Psoas muscle (tissue), 8 donors: ENCODE data around the gene SLC16A12. TPM values are rescaled to one million over a fixed set of nuclear protein-coding genes. Genes with fewer than 3 reads are reported as not detected.

Experiments
- ATAC-seq, 4 donors: fragments of 200-7000 bp; cut with Tn5 transposase; one replicate each; pipeline ENCODE4 v1.9.1; 2020; ENCODE audit warnings: moderate library complexity in 3 of 4, mild to moderate bottlenecking in 2 of 4
- DNase-seq, 2 donors: peaks; one replicate each; pipeline ENCODE4 v3.0.0-alpha.2; 2020
- H3K27ac ChIP-seq: fragments of 200-600 bp; one replicate; pipeline ENCODE4 v1.8.0; 2022
- H3K27me3 ChIP-seq, 3 donors: fragments of 200-600 bp in 1 of 3; one replicate each; pipeline versions ENCODE4 v1.6.1 to v1.8.0; 2013 to 2022; ENCODE audit warnings: low read length in 2 of 3, mild to moderate bottlenecking in 2 of 3, moderate library complexity in 1 of 3; ENCODE audit not compliant: insufficient read depth in 3 of 3
- H3K36me3 ChIP-seq, 2 donors: fragments of 200-600 bp in 1 of 2; one replicate each; pipeline versions ENCODE4 v1.6.1 to v1.8.0; 2013 to 2022; ENCODE audit warnings: low read depth in 1 of 2, mild to moderate bottlenecking in 1 of 2, moderate library complexity in 1 of 2; ENCODE audit not compliant: insufficient read depth in 1 of 2
- H3K4me1 ChIP-seq: fragments of 200-600 bp; one replicate; pipeline ENCODE4 v1.8.0; 2022
- H3K4me3 ChIP-seq: fragments of 200-600 bp; one replicate; pipeline ENCODE4 v1.8.0; 2022; ENCODE audit warnings: mild to moderate bottlenecking
- H3K9me3 ChIP-seq: fragments of 200-600 bp; one replicate; pipeline ENCODE4 v1.8.0; 2022
- WGBS, 3 donors: extraction: QIAGEN DNeasy Blood & Tissue Kit; methylation state at CpG; one replicate each; pipeline versions ENCODE4 v1.1.6 to v1.1.7; 2013; 5-methylcytosine and 5-hydroxymethylcytosine counted together
- intact Hi-C, 2 donors: fragments of 100-400 bp; cut with DNase I; formaldehyde crosslinking; loops; one replicate each; pipeline versions ENCODE4 v1.11.0 to v1.14.2; 2022
- polyA plus RNA-seq, 3 donors: library from polyadenylated mRNA; stranded (reverse); fragments of 200-250 nt; gene quantifications; one replicate each; pipeline ENCODE4 v1.2.3, GENCODE V29; 2013
- total RNA-seq, 4 donors: library from RNA; stranded (reverse); fragmentation: NEBNext Ultra II Directional in 2 of 4; extraction: Animal tissue kit (Norgen Biotek cat#: 25700) in 2 of 4; gene quantifications; one replicate each; pipeline versions ENCODE4 v1.2.1 to v1.2.4, GENCODE V29; 2021 to 2023
- TF ChIP-seq, protein P1 (sequence below): fragments of 200-600 bp; IDR thresholded peaks from one replicate; pipeline ENCODE4 v1.8.0; 2022; ENCODE audit warnings: antibody characterized with exemption
- donor health status: healthy with polysubstance abuse.
- donor health status: DM: no; HTN: no; CAD: no; lungs with moderate emphysema.
- donor health status: Bipolar disorder and iron deficiency.
- donor health status: healthy.
- donor health status: DM: yes; HTN: yes; CAD: no.
- donor health status: DM: no; HTN: no; CAD: no.
- donor health status: DM: no; HTN: no; CAD: no.
- donor health status: DM: yes; HTN: yes; CAD: no.

Gene SLC16A12
- total and polyA plus RNA-seq, 7 donors, result 0.74 to 1.9 (median 1.2) TPM

GRCh38 chr10:89503151-89503550 lies 32.2 kb downstream of the SLC16A12 start:
- DNase-seq (no peak), ATAC-seq (no peak)
- H3K4me3 ChIP-seq, result no peak overlapping the region
- H3K9me3 ChIP-seq, result no peaks in the 10 kb centered on the region
- no peaks in the 10 kb centered on the region for H3K36me3 ChIP-seq
- no peaks in the 10 kb centered on the region for H3K27me3 ChIP-seq
- TF ChIP-seq, protein P1, sequence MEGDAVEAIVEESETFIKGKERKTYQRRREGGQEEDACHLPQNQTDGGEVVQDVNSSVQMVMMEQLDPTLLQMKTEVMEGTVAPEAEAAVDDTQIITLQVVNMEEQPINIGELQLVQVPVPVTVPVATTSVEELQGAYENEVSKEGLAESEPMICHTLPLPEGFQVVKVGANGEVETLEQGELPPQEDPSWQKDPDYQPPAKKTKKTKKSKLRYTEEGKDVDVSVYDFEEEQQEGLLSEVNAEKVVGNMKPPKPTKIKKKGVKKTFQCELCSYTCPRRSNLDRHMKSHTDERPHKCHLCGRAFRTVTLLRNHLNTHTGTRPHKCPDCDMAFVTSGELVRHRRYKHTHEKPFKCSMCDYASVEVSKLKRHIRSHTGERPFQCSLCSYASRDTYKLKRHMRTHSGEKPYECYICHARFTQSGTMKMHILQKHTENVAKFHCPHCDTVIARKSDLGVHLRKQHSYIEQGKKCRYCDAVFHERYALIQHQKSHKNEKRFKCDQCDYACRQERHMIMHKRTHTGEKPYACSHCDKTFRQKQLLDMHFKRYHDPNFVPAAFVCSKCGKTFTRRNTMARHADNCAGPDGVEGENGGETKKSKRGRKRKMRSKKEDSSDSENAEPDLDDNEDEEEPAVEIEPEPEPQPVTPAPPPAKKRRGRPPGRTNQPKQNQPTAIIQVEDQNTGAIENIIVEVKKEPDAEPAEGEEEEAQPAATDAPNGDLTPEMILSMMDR, result no peak
- no peak overlapping the region for H3K27ac ChIP-seq
- WGBS, 3 donors, result 87 to 95% (median 90%) methylated on average over 3 of the region's 3 CpGs
- intact Hi-C loops, result no loop called here
- no peaks in the 10 kb centered on the region for H3K4me1 ChIP-seq

DNA sequence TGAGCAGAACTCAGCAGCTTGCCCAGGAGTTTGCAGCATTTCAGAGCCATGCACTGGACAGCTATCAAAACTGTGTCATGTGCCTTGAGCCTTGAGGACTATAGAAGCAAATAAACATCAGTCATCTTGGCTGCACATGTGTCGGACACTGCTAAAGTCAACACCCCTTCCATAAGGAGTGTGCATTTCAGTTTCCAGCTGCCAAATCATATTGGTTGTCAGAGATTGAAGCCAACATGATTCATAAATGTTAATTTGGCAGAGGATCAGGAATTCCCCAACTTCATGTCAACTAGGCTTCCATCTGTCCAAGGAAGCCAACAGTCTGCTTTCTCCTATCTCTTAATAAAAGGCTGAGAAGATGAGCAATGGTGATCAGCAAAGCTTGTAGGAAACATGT lies 32.8 kb downstream of the SLC16A12 start:
- no peak for DNase-seq
- H3K4me3 ChIP-seq, result no peak overlapping the region
- no peaks in the 10 kb centered on the region for H3K9me3 ChIP-seq
- TF ChIP-seq, protein P1, result no peak
- 82 to 83% (median 82%) methylated on average over 1 of the region's 1 CpG for WGBS, 3 donors
- H3K4me1 ChIP-seq, result no peaks in the 10 kb centered on the region
- no peaks in the 10 kb centered on the region for H3K27me3 ChIP-seq
- no peak overlapping the region for H3K27ac ChIP-seq
- intact Hi-C loops, result no loop called here
- H3K36me3 ChIP-seq, result no peaks in the 10 kb centered on the region
- ATAC-seq, result no peak

DNA sequence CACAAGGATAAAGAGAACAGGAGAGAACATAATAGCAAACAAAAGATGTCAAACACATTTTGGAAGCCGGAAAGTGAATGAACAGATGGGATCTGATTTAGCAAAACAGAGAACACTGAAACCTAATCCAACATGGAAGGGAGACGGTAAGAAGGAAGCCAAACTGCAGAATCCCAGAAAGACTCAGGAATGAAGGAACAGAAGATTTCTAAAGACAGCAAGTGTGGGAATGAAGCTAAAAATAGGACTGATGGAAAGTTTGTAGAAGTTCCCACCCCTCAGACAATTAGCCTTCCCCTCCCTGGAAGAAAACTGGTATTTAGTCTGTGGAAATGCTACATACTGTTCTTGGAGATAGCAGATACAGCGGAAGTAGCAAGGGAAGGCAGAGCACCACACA lies 40.8 kb downstream of the SLC16A12 start:
- no peak for DNase-seq
- TF ChIP-seq, protein P1, result no peak
- Histone ChIP-seq H3K4me1 (no peaks in the 10 kb centered on the region), H3K36me3 (no peaks in the 10 kb centered on the region), H3K27ac (no peak overlapping the region), H3K27me3 (no peaks in the 10 kb centered on the region), H3K4me3 (no peak overlapping the region), H3K9me3 (no peaks in the 10 kb centered on the region)
- WGBS, 3 donors, result 42 to 51% (median 44%) methylated on average over 3 of the region's 3 CpGs
- ATAC-seq, result no peak
- intact Hi-C loops, result no loop called here

DNA sequence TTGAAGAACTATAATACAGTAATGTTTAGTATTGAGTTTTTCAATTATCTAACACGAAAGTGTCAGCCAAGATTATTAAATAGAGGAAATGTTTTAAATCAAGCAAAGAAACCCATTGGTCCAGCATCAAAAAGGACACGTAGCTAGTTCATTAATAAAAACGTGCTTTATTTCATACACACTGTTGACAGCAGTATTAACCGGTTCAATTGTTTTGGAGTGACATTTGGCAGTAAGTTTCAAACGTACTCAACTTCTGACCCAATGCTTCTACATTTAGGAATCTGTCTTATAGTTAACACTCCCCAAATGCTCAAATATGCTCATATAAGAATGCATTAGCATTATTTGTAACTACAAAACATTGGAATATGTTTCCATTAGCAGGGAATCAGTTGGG lies 41.3 kb downstream of the SLC16A12 start:
- Histone ChIP-seq H3K9me3 (no peaks in the 10 kb centered on the region), H3K4me1 (no peaks in the 10 kb centered on the region), H3K4me3 (no peak overlapping the region), H3K27ac (no peak overlapping the region), H3K36me3 (no peaks in the 10 kb centered on the region), H3K27me3 (no peaks in the 10 kb centered on the region)
- TF ChIP-seq, protein P1, result no peak
- ATAC-seq (no peak), DNase-seq (no peak)
- intact Hi-C loops, result no loop called here
- 50 to 54% (median 54%) methylated on average over 5 of the region's 5 CpGs for WGBS, 3 donors

GRCh38 chr10:89491932-89492331 lies 43.5 kb downstream of the SLC16A12 start:
- 88 to 89% (median 88%) methylated on average over 2 of the region's 2 CpGs for WGBS, 3 donors
- no peak overlapping the region for H3K27ac ChIP-seq
- no peak overlapping the region for H3K4me3 ChIP-seq
- H3K36me3 ChIP-seq, result no peaks in the 10 kb centered on the region
- DNase-seq (no peak), ATAC-seq (no peak)
- no peaks in the 10 kb centered on the region for H3K4me1 ChIP-seq
- intact Hi-C loops, result no loop called here
- no peaks in the 10 kb centered on the region for H3K9me3 ChIP-seq
- TF ChIP-seq, protein P1, result no peak
- no peaks in the 10 kb centered on the region for H3K27me3 ChIP-seq
